Measurements from ENCODE around the gene SLMAP.

SLMAP gene

GRCh38 chr3:57727106-57727505 lies 29.0 kb upstream of the SLMAP start:
- no peak overlapping the region for H3K23ac ChIP-seq (ENCODE audit: low read length)
- H2BK5ac ChIP-seq (ENCODE audit: low read depth, low read length, poor library complexity) = no peak overlapping the region
- H4K12ac ChIP-seq (ENCODE audit: low read depth, low read length) = no peak overlapping the region
- H3K4me3 ChIP-seq (ENCODE audit: low read depth, low read length) = no peak overlapping the region
- no peaks in the 10 kb centered on the region for H3K27me3 ChIP-seq (ENCODE audit: insufficient read depth, low read length)
- no peak for DNase-seq
- no peak overlapping the region for H3K18ac ChIP-seq (ENCODE audit: low read length)
- H4K91ac ChIP-seq (ENCODE audit: low read depth, low read length) = no peak overlapping the region
- H4K8ac ChIP-seq (ENCODE audit: low read depth, low read length) = no peak overlapping the region
- H3K79me2 ChIP-seq (ENCODE audit: control insufficient read depth, insufficient read depth, low read length, poor library complexity) = no peaks in the 10 kb centered on the region
- no peak overlapping the region for H2BK120ac ChIP-seq (ENCODE audit: insufficient read depth, low read length, poor library complexity)
- no peak overlapping the region for H3K14ac ChIP-seq (ENCODE audit: low read length)
- no peak overlapping the region for H3K4ac ChIP-seq (ENCODE audit: low read depth, low read length)
- no peak overlapping the region for H2BK12ac ChIP-seq (ENCODE audit: low read length)
- H3K27ac ChIP-seq (ENCODE audit: low read depth, low read length) = no peak overlapping the region
- H3K9me3 ChIP-seq (ENCODE audit: insufficient read depth, low read depth, low read length) = no peaks in the 10 kb centered on the region
- H2AK5ac ChIP-seq (ENCODE audit: low read length) = no peak overlapping the region
- no peaks in the 10 kb centered on the region for H3K79me1 ChIP-seq (ENCODE audit: low read length)
- no peak overlapping the region for H3K9ac ChIP-seq (ENCODE audit: low read length)
- no CpG with 5 or more reads among the region's 5 CpGs for WGBS (ENCODE audit: extremely low coverage, insufficient coverage, insufficient read length)
- no peak overlapping the region for H3K4me2 ChIP-seq (ENCODE audit: low read length)
- no peaks in the 10 kb centered on the region for H3K36me3 ChIP-seq (ENCODE audit: control insufficient read depth in 1 of 2, insufficient read depth in 2 of 2, low read length in 2 of 2)
- H2AFZ ChIP-seq (ENCODE audit: insufficient read depth, low read length, poor library complexity) = no peak overlapping the region
- H3K4me1 ChIP-seq (ENCODE audit: control insufficient read depth in 1 of 2, insufficient read depth in 2 of 2, low read length in 2 of 2) = peaks cover 4% of the 10 kb centered on the region in 2 experiments

- Histone ChIP-seq H3K9me3 (ENCODE audit: insufficient read depth, low read depth, low read length) (no peaks in the 10 kb centered on the region), H3K36me3 (ENCODE audit: control insufficient read depth in 1 of 2, insufficient read depth in 2 of 2, low read length in 2 of 2) (no peaks in the 10 kb centered on the region), H3K79me2 (ENCODE audit: control insufficient read depth, insufficient read depth, low read length, poor library complexity) (no peaks in the 10 kb centered on the region), H2BK12ac (ENCODE audit: low read length) (no peak overlapping the region), H2BK120ac (ENCODE audit: insufficient read depth, low read length, poor library complexity) (no peak overlapping the region), H2AFZ (ENCODE audit: insufficient read depth, low read length, poor library complexity) (no peak overlapping the region), H2BK5ac (ENCODE audit: low read depth, low read length, poor library complexity) (no peak overlapping the region), H4K8ac (ENCODE audit: low read depth, low read length) (no peak overlapping the region), H4K12ac (ENCODE audit: low read depth, low read length) (no peak overlapping the region), H3K14ac (ENCODE audit: low read length) (no peak overlapping the region), H3K4me2 (ENCODE audit: low read length) (no peak overlapping the region), H4K91ac (ENCODE audit: low read depth, low read length) (no peak overlapping the region), H2AK5ac (ENCODE audit: low read length) (no peak overlapping the region), H3K27ac (ENCODE audit: low read depth, low read length) (no peak overlapping the region), H3K23ac (ENCODE audit: low read length) (no peak overlapping the region), H3K27me3 (ENCODE audit: insufficient read depth, low read length) (no peaks in the 10 kb centered on the region), H3K18ac (ENCODE audit: low read length) (no peak overlapping the region), H3K9ac (ENCODE audit: low read length) (no peak overlapping the region), H3K79me1 (ENCODE audit: low read length) (no peaks in the 10 kb centered on the region), H3K4me3 (ENCODE audit: low read depth, low read length) (no peak overlapping the region), H3K4me1 (ENCODE audit: control insufficient read depth in 1 of 2, insufficient read depth in 2 of 2, low read length in 2 of 2) (peaks cover 4 to 7% of the 10 kb centered on the region in 2 experiments), H3K4ac (ENCODE audit: low read depth, low read length) (no peak overlapping the region)
- WGBS (ENCODE audit: extremely low coverage, insufficient coverage, insufficient read length) = no CpG with 5 or more reads among the region's 11 CpGs
- no peak for DNase-seq
Observed at GRCh38 chr3:57729334-57730045, 26.6 kb upstream of the SLMAP start.

DNA sequence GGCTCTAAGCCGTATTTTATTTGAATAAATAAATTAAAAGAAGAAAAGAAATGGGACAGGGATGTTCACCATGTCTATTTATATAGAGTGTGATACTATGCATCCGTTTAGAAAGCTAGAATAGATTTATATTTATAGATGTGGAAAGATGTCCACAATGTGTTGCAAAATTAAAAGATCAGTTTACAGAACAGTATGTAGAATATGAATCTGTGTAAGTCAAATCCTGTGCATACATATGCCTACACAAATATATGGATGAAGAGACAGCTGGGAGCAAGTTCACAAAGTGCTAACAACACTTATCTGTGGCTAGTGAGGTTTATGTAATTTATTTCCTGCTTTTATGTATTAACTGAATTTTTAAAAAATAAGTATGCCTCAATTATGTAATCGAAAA lies 25.4 kb upstream of the SLMAP start:
- H3K23ac ChIP-seq (ENCODE audit: low read length) = no peak overlapping the region
- H3K4me1 ChIP-seq (ENCODE audit: control insufficient read depth in 1 of 2, insufficient read depth in 2 of 2, low read length in 2 of 2) = peaks cover 4 to 7% of the 10 kb centered on the region in 2 experiments
- no peak overlapping the region for H2BK120ac ChIP-seq (ENCODE audit: insufficient read depth, low read length, poor library complexity)
- no peak overlapping the region for H4K91ac ChIP-seq (ENCODE audit: low read depth, low read length)
- H3K9me3 ChIP-seq (ENCODE audit: insufficient read depth, low read depth, low read length) = no peaks in the 10 kb centered on the region
- H4K12ac ChIP-seq (ENCODE audit: low read depth, low read length) = no peak overlapping the region
- DNase-seq = no peak
- no peaks in the 10 kb centered on the region for H3K36me3 ChIP-seq (ENCODE audit: control insufficient read depth in 1 of 2, insufficient read depth in 2 of 2, low read length in 2 of 2)
- H3K4me3 ChIP-seq (ENCODE audit: low read depth, low read length) = no peak overlapping the region
- no peak overlapping the region for H3K4ac ChIP-seq (ENCODE audit: low read depth, low read length)
- H3K4me2 ChIP-seq (ENCODE audit: low read length) = no peak overlapping the region
- H2BK12ac ChIP-seq (ENCODE audit: low read length) = no peak overlapping the region
- no peak overlapping the region for H2AK5ac ChIP-seq (ENCODE audit: low read length)
- H3K79me2 ChIP-seq (ENCODE audit: control insufficient read depth, insufficient read depth, low read length, poor library complexity) = no peaks in the 10 kb centered on the region
- H3K18ac ChIP-seq (ENCODE audit: low read length) = no peak overlapping the region
- WGBS (ENCODE audit: extremely low coverage, insufficient coverage, insufficient read length) = no CpG with 5 or more reads among the region's 3 CpGs
- H2AFZ ChIP-seq (ENCODE audit: insufficient read depth, low read length, poor library complexity) = no peak overlapping the region
- H2BK5ac ChIP-seq (ENCODE audit: low read depth, low read length, poor library complexity) = no peak overlapping the region
- H3K14ac ChIP-seq (ENCODE audit: low read length) = no peak overlapping the region
- no peaks in the 10 kb centered on the region for H3K27me3 ChIP-seq (ENCODE audit: insufficient read depth, low read length)
- H4K8ac ChIP-seq (ENCODE audit: low read depth, low read length) = no peak overlapping the region
- H3K27ac ChIP-seq (ENCODE audit: low read depth, low read length) = no peak overlapping the region
- no peaks in the 10 kb centered on the region for H3K79me1 ChIP-seq (ENCODE audit: low read length)
- H3K9ac ChIP-seq (ENCODE audit: low read length) = no peak overlapping the region

DNA sequence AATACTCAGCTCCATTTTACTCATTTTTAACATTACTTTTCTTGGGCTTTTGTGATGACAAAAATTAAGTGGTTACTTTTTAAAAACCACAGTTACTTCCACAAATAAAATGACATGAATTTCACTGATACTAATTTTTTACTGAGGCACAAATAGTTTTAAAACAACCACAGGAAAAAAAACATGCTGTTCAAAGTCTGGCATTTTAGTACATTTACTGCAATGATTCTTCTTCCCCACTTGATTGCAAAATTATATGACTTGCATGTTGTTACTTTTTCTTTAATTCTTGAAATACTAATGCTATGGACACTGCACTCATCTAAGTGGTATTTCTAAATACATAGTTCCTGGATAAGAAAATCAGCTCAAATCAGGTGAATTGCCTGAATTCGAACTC lies 24.8 kb upstream of the SLMAP start:
- no peak overlapping the region for H4K91ac ChIP-seq (ENCODE audit: low read depth, low read length)
- no peak overlapping the region for H2AFZ ChIP-seq (ENCODE audit: insufficient read depth, low read length, poor library complexity)
- H2BK120ac ChIP-seq (ENCODE audit: insufficient read depth, low read length, poor library complexity) = no peak overlapping the region
- H3K14ac ChIP-seq (ENCODE audit: low read length) = no peak overlapping the region
- H2BK5ac ChIP-seq (ENCODE audit: low read depth, low read length, poor library complexity) = no peak overlapping the region
- no peaks in the 10 kb centered on the region for H3K36me3 ChIP-seq (ENCODE audit: control insufficient read depth in 1 of 2, insufficient read depth in 2 of 2, low read length in 2 of 2)
- H3K9me3 ChIP-seq (ENCODE audit: insufficient read depth, low read depth, low read length) = no peaks in the 10 kb centered on the region
- no peak overlapping the region for H4K8ac ChIP-seq (ENCODE audit: low read depth, low read length)
- H3K9ac ChIP-seq (ENCODE audit: low read length) = no peak overlapping the region
- no peak overlapping the region for H4K12ac ChIP-seq (ENCODE audit: low read depth, low read length)
- no peaks in the 10 kb centered on the region for H3K79me2 ChIP-seq (ENCODE audit: control insufficient read depth, insufficient read depth, low read length, poor library complexity)
- no peak overlapping the region for H3K27ac ChIP-seq (ENCODE audit: low read depth, low read length)
- peaks cover 4 to 7% of the 10 kb centered on the region in 2 experiments for H3K4me1 ChIP-seq (ENCODE audit: control insufficient read depth in 1 of 2, insufficient read depth in 2 of 2, low read length in 2 of 2)
- H3K4ac ChIP-seq (ENCODE audit: low read depth, low read length) = no peak overlapping the region
- no peak overlapping the region for H3K4me3 ChIP-seq (ENCODE audit: low read depth, low read length)
- DNase-seq = no peak
- no peaks in the 10 kb centered on the region for H3K79me1 ChIP-seq (ENCODE audit: low read length)
- H3K27me3 ChIP-seq (ENCODE audit: insufficient read depth, low read length) = no peaks in the 10 kb centered on the region
- no peak overlapping the region for H3K23ac ChIP-seq (ENCODE audit: low read length)
- no CpG with 5 or more reads among the region's 1 CpG for WGBS (ENCODE audit: extremely low coverage, insufficient coverage, insufficient read length)
- no peak overlapping the region for H2AK5ac ChIP-seq (ENCODE audit: low read length)
- no peak overlapping the region for H3K18ac ChIP-seq (ENCODE audit: low read length)
- no peak overlapping the region for H3K4me2 ChIP-seq (ENCODE audit: low read length)
- no peak overlapping the region for H2BK12ac ChIP-seq (ENCODE audit: low read length)
